ENCODE data around the gene PKN2.

The PKN2 gene

DNA sequence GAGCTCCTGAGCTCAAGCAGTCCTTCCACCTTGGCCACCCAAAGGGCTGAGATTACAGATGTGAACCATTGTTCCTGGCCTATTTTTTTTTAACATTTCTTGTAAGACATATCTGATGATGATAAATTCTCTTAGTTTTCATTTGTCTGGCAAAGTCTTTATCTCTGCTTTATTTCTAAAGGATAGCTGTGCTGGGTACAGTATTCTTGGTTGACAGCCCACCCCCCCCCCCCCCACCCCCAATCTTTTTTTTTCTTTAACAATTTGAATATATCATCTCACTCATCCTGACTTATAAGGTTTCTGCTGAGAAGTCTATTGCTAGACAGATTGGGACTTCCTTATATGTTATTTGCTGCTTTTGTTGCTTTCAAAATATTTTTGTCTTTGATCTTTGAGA is 51.3 kb downstream of the PKN2 start:
- Histone ChIP-seq H3K4me3 (ENCODE audit: low read depth, low read length) (no peak overlapping the region), H3K27me3 (no peaks in the 10 kb centered on the region), H3K36me3 (no peaks in the 10 kb centered on the region), H3K9me3 (no peaks in the 10 kb centered on the region), H3K4me1 (no peaks in the 10 kb centered on the region)
- TF ChIP-seq, protein P1, sequence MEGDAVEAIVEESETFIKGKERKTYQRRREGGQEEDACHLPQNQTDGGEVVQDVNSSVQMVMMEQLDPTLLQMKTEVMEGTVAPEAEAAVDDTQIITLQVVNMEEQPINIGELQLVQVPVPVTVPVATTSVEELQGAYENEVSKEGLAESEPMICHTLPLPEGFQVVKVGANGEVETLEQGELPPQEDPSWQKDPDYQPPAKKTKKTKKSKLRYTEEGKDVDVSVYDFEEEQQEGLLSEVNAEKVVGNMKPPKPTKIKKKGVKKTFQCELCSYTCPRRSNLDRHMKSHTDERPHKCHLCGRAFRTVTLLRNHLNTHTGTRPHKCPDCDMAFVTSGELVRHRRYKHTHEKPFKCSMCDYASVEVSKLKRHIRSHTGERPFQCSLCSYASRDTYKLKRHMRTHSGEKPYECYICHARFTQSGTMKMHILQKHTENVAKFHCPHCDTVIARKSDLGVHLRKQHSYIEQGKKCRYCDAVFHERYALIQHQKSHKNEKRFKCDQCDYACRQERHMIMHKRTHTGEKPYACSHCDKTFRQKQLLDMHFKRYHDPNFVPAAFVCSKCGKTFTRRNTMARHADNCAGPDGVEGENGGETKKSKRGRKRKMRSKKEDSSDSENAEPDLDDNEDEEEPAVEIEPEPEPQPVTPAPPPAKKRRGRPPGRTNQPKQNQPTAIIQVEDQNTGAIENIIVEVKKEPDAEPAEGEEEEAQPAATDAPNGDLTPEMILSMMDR (IDR thresholded peaks at IDR 0.05; ENCODE audit: low read depth, low read length) = no peak
- no peak for DNase-seq

DNA sequence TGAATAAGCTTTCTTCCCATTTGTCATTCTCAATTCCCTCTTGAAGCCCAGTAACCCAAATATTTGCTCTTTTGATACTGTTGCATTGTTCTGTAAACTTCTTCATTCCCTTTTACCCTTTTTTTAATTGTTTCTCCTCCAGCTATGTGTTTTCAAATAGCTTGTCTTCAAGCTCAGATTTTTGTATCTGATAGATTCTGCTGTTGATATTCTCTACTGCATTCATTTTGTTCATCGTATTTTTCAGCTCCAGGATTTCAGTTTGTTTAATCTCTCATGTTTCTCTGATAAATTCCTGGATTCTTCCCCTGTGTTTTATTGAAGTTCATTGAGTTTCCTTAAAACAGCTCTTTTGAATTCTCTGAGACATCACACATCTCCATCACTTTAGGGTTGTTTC is 51.8 kb downstream of the PKN2 start:
- no peak overlapping the region for H3K4me3 ChIP-seq (ENCODE audit: low read depth, low read length)
- no peaks in the 10 kb centered on the region for H3K27me3 ChIP-seq
- no peak for DNase-seq
- H3K9me3 ChIP-seq = no peaks in the 10 kb centered on the region
- TF ChIP-seq, protein P1 (IDR thresholded peaks at IDR 0.05; ENCODE audit: low read depth, low read length) = no peak
- no peaks in the 10 kb centered on the region for H3K4me1 ChIP-seq
- H3K36me3 ChIP-seq = no peaks in the 10 kb centered on the region

DNA sequence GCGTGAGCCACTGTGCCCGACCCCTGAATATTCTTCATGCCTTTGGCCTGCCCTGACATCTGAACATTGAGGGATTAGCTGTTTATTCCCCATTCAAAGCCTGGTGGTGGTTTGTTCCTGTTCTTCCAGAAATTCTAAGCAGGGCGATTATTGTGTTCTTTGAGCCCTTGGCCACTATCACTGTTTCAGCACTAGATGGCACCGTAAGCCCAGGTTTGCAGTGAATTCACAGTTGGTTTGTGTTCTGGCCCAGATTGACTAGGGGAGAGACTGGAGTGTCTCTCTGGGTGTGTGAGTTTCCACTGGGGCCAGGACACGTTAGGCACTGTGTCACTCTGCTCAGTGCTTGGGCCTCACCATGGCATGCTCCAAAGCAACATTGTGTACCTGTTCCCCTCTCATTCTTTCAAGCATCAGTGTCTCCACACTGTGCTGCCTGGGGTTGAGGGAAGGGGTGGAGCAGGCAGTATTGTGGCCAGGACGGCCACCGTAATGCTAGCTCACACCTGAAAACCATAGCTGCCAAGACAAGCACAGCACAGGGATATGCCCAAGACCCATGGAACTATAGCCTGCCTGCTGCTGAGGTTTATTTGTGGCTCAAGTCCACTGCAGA is 52.7 kb downstream of the PKN2 start:
- Histone ChIP-seq H3K4me3 (ENCODE audit: low read depth, low read length) (no peak overlapping the region), H3K36me3 (no peaks in the 10 kb centered on the region), H3K27me3 (no peaks in the 10 kb centered on the region), H3K4me1 (no peaks in the 10 kb centered on the region), H3K9me3 (no peaks in the 10 kb centered on the region)
- TF ChIP-seq, protein P1 (IDR thresholded peaks at IDR 0.05; ENCODE audit: low read depth, low read length) = peak; percentile 68
- peak; percentile 24 for DNase-seq

DNA sequence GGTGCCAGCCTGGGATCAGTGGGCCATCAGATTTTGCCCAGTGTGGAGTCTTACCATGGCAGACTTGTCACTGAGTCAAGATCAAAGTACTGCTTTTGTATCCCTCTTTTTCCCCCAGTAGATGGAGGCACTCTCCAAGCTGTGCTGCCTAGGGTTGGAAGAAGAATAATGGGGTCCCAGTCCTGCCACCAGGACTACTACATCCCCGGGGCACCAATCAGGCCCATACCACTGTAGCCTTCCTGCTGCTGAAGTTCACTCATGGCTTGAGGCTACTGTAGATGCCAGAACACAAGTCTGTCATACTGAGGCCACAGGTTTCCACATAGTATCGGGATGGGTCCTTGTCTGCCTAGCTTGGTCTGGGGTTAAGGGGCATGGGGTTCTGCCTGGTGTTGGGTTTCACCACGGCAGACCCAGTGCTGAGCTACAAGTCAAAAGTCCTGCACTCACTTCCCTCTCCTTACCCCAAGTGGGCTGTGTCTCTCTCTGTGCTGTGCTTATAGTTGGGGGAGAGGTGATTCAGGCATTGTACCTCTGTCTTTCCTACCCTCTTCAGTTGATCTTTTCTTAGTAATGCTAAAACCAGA is 53.4 kb downstream of the PKN2 start:
- H3K4me3 ChIP-seq (ENCODE audit: low read depth, low read length) = no peak overlapping the region
- no peaks in the 10 kb centered on the region for H3K36me3 ChIP-seq
- no peaks in the 10 kb centered on the region for H3K27me3 ChIP-seq
- TF ChIP-seq, protein P1 (IDR thresholded peaks at IDR 0.05; ENCODE audit: low read depth, low read length) = no peak
- no peaks in the 10 kb centered on the region for H3K4me1 ChIP-seq
- no peak for DNase-seq
- H3K9me3 ChIP-seq = no peaks in the 10 kb centered on the region

DNA sequence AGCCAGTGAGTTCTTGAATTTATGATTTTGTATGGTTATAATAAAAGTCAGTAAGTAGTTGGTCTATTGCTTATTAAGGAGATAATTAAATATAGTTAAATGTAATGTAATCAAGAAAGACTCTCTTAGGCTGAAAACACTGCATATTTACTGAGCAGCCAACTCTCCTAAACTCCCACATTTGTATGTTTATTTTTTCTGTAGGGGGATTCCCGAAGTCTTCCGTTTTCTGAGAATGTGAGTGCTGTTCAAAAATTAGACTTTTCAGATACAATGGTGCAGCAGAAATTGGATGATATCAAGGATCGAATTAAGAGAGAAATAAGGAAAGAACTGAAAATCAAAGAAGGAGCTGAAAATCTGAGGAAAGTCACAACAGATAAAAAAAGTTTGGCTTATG is 56.7 kb downstream of the PKN2 start:
- H3K9me3 ChIP-seq = no peaks in the 10 kb centered on the region
- no peak overlapping the region for H3K4me3 ChIP-seq (ENCODE audit: low read depth, low read length)
- no peaks in the 10 kb centered on the region for H3K27me3 ChIP-seq
- H3K4me1 ChIP-seq = no peaks in the 10 kb centered on the region
- TF ChIP-seq, protein P1 (IDR thresholded peaks at IDR 0.05; ENCODE audit: low read depth, low read length) = no peak
- no peaks in the 10 kb centered on the region for H3K36me3 ChIP-seq
- no peak for DNase-seq

DNA sequence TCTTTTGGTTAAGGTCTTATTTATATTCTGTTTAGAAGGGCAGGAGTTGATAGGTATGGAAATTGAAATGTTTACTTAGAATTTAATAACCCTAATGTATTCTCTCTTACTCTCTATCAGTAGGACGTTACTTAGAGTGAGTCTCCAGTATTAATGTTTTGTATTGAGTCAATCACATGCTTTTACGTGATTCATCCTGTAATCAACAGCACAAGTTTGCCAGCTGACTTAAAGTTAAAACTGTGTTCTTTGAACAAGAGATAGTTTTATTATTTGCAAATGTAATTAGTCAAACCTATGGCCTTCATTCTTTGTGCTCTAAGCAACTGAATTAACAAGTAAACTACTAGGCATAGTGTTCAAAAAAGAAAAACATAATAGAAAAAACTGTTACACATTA is 57.3 kb downstream of the PKN2 start:
- Histone ChIP-seq H3K4me1 (no peaks in the 10 kb centered on the region), H3K27me3 (no peaks in the 10 kb centered on the region)
- TF ChIP-seq, protein P1 (IDR thresholded peaks at IDR 0.05; ENCODE audit: low read depth, low read length) = no peak

More for the DNA sequence above, 57.3 kb downstream of the PKN2 start:
- Histone ChIP-seq H3K9me3 (no peaks in the 10 kb centered on the region), H3K4me3 (ENCODE audit: low read depth, low read length) (no peak overlapping the region), H3K36me3 (no peaks in the 10 kb centered on the region)
- no peak for DNase-seq
